Body of pancreas (tissue), 4 donors: ENCODE data around the gene CDC42BPA. TPM values are rescaled to one million over a fixed set of nuclear protein-coding genes. Genes with fewer than 3 reads are reported as not detected.

ENCODE experiments used
- ATAC-seq: fragments of 150-250 bp; one replicate; pipeline ENCODE4 v1.9.1; 2016
- DNase-seq, 4 donors: peaks; one replicate each; pipeline ENCODE4 v3.0.0-alpha.2; 2019
- H3K27ac ChIP-seq, 4 donors: fragments of 200-600 bp; sonication (generic); 1 replicate in 3 of 4; 2 replicates in 1 of 4; pipeline versions ENCODE4 v1.5.1 to v1.6.1; 2016 to 2019; ENCODE audit warnings: mild to moderate bottlenecking in 1 of 4, mixed read lengths in 1 of 4, moderate library complexity in 1 of 4
- H3K27me3 ChIP-seq, 2 donors: fragments of 200-600 bp; sonication (generic); one replicate each; pipeline ENCODE4 v1.6.0; 2016; ENCODE audit warnings: mild to moderate bottlenecking in 1 of 2
- H3K36me3 ChIP-seq, 2 donors: fragments of 200-600 bp; sonication (generic); replicated peaks in 1 of 2; 2 replicates each; pipeline ENCODE4 v1.5.1; 2016; ENCODE audit warnings: low read depth in 2 of 2; ENCODE audit not compliant: insufficient read depth in 1 of 2
- H3K4me1 ChIP-seq: fragments of 200-600 bp; sonication (generic); one replicate; pipeline ENCODE4 v1.6.0; 2016
- H3K4me3 ChIP-seq, 2 donors: fragments of 200-600 bp; sonication (generic); 1 replicate in 1 of 2; 2 replicates in 1 of 2; pipeline ENCODE4 v1.5.1; 2016 to 2019
- H3K9me3 ChIP-seq, 3 donors: fragments of 200-600 bp; sonication (generic); 1 replicate in 2 of 3; 2 replicates in 1 of 3; pipeline ENCODE4 v1.5.1; 2016
- POLR2A ChIP-seq, 3 donors: fragments of 450-650 bp; IDR thresholded peaks; one replicate each; pipeline ENCODE4 v1.6.1; 2016; ENCODE audit warnings: antibody characterized with exemption in 3 of 3, mild to moderate bottlenecking in 2 of 3
- WGBS, 2 donors: methylation state at CpG; one replicate each; pipeline ENCODE4 v1.1.5; 2017; 5-methylcytosine and 5-hydroxymethylcytosine counted together
- intact Hi-C: fragments of 100-400 bp; cut with DNase I; formaldehyde crosslinking; loops from one replicate; pipeline ENCODE4 v1.15.1; 2023
- total RNA-seq, 2 donors: library from RNA; depleted of rRNA; stranded (reverse); fragments of >200 nt; gene quantifications; one replicate each; pipeline ENCODE4 v1.1.0, GENCODE V29; 2016
- TF ChIP-seq, protein P1 (sequence below), 7 experiments: fragments of 450-650 bp in 4 of 7; fragments of 200-600 bp in 3 of 7; sonication (generic) in 3 of 7; IDR thresholded peaks; one replicate each; pipeline ENCODE4 v1.5.1; 2016 to 2019; ENCODE audit warnings: antibody characterized with exemption in 7 of 7

Gene CDC42BPA
- total RNA-seq, 2 donors from 2014 or later, result 35.9 to 37.6 TPM

DNA sequence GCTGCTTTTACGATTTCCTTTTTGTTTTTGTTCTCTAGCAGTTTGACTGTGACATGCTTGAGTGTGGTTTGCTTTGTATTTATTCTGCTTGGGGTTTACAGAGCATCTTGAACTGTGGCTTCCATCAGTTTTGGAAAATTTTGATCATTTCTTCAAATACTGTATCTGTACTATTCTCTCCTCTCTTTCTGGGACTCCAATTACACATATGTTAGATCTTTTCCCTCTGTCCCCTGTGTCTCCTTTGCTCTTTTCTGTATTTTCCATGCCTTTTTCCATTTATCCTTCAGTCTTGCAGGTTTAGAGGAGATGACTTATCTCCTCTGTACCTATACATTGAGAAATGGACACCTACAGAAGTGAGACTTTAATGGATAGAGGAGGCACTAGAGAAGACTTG is 346.5 kb downstream of the CDC42BPA start:
- DNase-seq, result no peak
- Histone ChIP-seq H3K36me3 (peaks cover 0 to 4% of the 10 kb centered on the region in 2 donors), H3K27me3 (no peaks in the 10 kb centered on the region), H3K4me3 (no peak overlapping the region), H3K4me1 (peaks cover 44% of the 10 kb centered on the region), H3K9me3 (no peaks in the 10 kb centered on the region), H3K27ac (no peak overlapping the region)
- intact Hi-C loops, result no loop called here
- WGBS, 2 donors, result 89 to 100% methylated on average over 1 of the region's 1 CpG
- TF ChIP-seq, protein P1, sequence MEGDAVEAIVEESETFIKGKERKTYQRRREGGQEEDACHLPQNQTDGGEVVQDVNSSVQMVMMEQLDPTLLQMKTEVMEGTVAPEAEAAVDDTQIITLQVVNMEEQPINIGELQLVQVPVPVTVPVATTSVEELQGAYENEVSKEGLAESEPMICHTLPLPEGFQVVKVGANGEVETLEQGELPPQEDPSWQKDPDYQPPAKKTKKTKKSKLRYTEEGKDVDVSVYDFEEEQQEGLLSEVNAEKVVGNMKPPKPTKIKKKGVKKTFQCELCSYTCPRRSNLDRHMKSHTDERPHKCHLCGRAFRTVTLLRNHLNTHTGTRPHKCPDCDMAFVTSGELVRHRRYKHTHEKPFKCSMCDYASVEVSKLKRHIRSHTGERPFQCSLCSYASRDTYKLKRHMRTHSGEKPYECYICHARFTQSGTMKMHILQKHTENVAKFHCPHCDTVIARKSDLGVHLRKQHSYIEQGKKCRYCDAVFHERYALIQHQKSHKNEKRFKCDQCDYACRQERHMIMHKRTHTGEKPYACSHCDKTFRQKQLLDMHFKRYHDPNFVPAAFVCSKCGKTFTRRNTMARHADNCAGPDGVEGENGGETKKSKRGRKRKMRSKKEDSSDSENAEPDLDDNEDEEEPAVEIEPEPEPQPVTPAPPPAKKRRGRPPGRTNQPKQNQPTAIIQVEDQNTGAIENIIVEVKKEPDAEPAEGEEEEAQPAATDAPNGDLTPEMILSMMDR (IDR thresholded peaks at IDR 0.05), result no peak
- TF ChIP-seq POLR2A (IDR thresholded peaks at IDR 0.05), result no peak
- ATAC-seq, result no peak

GRCh38 chr1:226967665-226968064 is 350.6 kb downstream of the CDC42BPA start:
- intact Hi-C loops, result no loop called here
- Histone ChIP-seq H3K4me3 (no peak overlapping the region), H3K4me1 (peaks cover 5% of the 10 kb centered on the region), H3K27ac (no peak overlapping the region), H3K27me3 (no peaks in the 10 kb centered on the region), H3K36me3 (peaks cover 0 to 12% of the 10 kb centered on the region in 2 donors), H3K9me3 (no peaks in the 10 kb centered on the region)
- TF ChIP-seq, protein P1 (IDR thresholded peaks at IDR 0.05), result no peak
- TF ChIP-seq POLR2A (IDR thresholded peaks at IDR 0.05), result no peak
- 79 to 82% methylated on average over 3 of the region's 3 CpGs for WGBS, 2 donors
- ATAC-seq, result peak; percentile 23
- DNase-seq, result peak in 1 of 4 donors; percentile 38

- Histone ChIP-seq H3K27ac (no peak overlapping the region), H3K9me3 (no peaks in the 10 kb centered on the region), H3K4me1 (no peaks in the 10 kb centered on the region), H3K4me3 (no peak overlapping the region), H3K27me3 (no peaks in the 10 kb centered on the region), H3K36me3 (peaks cover 0 to 12% of the 10 kb centered on the region in 2 donors)
- 94 to 96% methylated on average over 4 of the region's 4 CpGs for WGBS, 2 donors
- intact Hi-C loops, result no loop called here
- TF ChIP-seq, protein P1 (IDR thresholded peaks at IDR 0.05), result no peak
- no peak for DNase-seq
- ATAC-seq, result no peak
These were observed 351.6 kb downstream of the CDC42BPA start for GRCh38 chr1:226966683-226967082.

DNA sequence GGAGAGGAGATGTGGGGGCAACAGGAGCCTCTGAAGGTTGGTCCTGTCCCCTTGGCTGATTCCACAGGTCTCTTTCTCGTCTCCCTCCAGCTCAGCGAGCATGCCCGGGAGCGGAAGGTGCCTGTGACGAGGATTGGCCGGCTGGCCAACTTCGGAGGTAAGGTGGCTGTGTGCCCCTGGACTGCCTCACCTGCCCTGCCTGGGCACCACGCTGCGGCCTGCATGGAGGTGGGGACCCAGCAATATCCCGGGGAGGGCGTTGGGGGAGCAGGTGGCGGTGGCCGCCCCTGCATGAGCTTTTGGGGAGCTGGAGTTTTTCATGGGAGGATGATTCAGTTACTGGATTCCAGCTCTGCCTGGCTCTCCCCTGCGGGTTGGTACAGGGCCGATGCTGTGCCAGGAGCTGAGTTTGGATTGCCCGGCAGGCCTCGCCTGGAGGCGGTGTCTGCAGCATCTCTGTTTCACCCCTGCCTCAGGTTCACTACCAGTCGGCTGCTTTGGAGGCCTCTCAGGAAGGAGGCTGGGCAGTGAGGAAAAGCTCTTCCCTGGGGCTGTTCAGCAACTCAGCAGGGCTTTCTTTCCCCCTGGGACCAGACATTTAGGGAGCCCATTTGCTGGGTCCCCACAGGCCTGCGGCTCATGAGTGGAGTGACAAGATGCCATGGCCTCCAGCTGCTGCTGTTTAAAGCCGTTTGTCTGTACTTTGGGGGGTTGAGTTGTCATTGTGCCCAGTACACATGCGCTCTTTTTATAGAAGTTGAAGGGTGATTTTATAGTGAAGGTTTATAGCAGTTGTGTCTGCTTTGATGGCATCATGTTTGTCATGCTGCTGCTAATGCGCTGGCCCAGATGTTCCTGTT is 352.5 kb downstream of the CDC42BPA start:
- Histone ChIP-seq H3K4me1 (peaks cover 6% of the 10 kb centered on the region), H3K4me3 (no peak overlapping the region), H3K27me3 (no peaks in the 10 kb centered on the region), H3K27ac (no peak overlapping the region), H3K36me3 (peaks cover 0 to 12% of the 10 kb centered on the region in 2 donors), H3K9me3 (no peaks in the 10 kb centered on the region)
- 90 to 94% methylated on average over 16 to 23 of the region's 23 CpGs for WGBS, 2 donors
- DNase-seq, result no peak
- no peak for TF ChIP-seq POLR2A (IDR thresholded peaks at IDR 0.05)
- TF ChIP-seq, protein P1 (IDR thresholded peaks at IDR 0.05), result no peak
- intact Hi-C loops, result no loop called here
- no peak for ATAC-seq
